ENCODE data around the gene FGF22.
"Not testable (repeated sequence)": the region's sequence is repeated elsewhere in the genome, so short reads cannot be mapped to it uniquely, and the experiment has no call there.

Gene FGF22

DNA sequence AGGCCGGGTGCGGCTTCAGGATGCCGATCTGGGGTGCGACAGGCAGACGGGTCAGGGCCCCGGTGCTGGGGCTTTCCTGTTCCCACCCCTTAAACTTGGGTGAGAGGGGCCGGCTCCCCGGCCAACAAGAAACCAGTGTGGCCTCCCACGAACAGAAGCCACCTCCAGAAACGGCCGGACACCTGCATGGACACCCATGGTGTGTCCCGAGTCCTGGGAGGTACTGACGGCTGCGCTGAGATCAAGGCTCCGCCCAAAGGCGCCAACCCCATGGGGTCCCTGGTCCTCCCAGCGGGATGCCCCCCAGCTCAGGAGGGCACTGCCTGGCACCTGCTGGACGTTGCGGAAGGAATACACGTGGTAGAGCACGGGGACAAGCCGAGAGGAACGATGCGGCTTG is 17.9 kb upstream of the FGF22 start:
- in situ Hi-C loops (cut with HindIII; ENCODE audit: low sequenced_read_pairs), result no loop called here

DNA sequence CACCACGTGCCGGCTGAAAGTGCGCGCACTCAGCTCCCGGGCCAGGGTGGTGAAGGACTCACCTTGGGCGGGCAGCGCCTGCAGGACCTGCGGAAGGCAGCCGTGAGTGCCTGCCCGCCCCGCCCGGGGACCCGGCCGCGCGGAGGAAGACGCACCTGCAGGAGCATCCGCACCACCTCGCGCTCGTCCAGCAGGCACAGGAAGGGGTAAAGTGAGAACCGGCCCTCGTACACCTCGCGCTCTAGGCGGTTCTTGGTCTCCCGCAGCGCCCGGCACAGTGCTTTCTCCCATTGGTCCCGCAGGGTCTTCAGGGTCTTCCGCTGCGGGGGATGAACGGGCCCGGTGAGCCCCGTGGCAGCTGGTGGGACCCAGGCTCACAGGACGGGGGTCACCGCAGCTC is 17.0 kb upstream of the FGF22 start:
- in situ Hi-C loops (cut with HindIII; ENCODE audit: low sequenced_read_pairs), result no loop called here

DNA sequence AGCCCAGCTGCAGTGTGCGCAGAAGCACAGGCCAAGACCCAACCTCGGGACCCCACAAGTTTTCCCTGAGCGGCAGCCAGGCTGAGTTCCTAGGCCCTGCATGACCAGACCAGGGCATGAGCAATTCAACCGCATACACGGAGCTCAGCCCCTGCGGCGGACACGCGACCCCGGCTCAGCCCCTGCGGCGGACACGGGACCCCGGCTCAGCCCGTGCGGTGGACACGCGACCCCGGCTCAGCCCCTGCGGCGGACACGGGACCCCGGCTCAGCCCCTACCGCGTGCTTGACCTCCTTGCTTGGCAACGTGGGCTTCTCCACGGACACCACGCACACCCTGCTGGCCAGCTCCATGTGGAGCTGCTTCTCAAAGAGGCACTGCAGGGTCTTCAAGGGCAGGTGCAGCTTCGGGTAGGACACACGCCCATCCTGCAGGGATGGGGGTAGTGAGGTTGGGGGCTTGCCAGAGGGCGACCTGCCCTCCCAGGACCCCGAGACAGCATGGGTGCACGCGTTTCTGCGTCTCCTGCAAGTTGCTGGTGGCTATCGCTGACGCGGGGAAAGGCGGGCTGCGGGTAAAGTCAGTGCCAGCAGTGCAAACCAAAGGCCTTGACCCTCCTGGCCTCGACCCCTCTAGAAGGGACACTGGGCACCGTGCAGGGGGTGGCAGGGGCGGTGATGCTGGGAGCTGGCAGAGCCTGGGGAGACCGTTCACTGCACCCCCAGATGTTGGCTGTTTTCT is 16.3 kb upstream of the FGF22 start:
- in situ Hi-C loops (cut with HindIII; ENCODE audit: low sequenced_read_pairs), result no loop called here

DNA sequence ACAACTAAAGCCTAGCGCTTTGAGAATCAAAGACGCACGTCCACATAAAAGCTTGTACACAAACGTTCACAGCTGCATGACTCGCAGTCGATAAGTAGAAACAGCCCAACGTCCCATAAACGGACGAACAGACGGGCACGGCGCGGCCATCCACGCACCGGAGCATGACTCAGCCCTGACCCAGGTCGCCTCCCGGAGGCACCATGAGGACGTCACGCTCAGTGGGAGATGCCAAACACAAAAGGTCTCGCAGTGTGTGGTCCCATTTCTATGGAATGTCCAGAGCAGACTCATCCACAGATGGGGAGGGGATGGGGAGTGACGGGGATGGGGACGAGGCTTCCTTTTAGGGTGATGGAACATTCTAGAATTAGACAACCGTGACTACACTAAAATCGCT is 15.7 kb upstream of the FGF22 start:
- in situ Hi-C loops (cut with HindIII; ENCODE audit: low sequenced_read_pairs), result no loop called here

DNA sequence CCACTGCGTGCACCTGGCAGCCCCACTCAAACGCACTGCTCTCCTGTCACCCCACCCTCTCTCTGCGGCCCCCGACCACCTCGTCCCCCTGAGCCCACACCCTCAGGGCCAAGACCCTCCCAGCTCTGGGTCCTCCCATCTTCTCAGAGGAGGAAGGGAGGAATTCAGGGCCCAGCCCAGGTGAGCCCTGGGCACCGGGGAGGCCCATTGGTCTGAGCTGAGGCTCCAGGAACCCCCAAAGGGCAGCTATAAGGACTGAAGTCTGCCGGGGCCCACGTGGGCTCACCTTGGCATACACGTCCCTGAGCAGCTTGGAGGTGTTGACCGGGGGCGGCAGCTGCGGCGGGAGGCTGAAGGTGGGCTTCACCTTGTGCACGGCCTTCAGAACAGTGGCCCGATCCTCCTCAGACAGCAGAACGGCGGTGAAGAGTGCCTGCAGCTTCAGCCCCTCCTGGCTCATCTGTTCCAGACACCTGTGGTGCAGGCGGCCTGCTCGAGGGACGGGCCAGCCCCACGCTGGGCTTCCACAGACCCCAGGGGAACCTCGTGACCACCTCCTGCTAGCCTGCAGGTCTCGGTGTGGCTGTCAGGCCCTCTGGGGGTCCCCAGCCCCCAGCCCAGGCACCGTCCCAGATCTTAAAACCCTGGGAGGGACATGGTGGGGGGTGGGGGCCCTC is 15.1 kb upstream of the FGF22 start:
- in situ Hi-C loops (cut with HindIII; ENCODE audit: low sequenced_read_pairs), result no loop called here

DNA sequence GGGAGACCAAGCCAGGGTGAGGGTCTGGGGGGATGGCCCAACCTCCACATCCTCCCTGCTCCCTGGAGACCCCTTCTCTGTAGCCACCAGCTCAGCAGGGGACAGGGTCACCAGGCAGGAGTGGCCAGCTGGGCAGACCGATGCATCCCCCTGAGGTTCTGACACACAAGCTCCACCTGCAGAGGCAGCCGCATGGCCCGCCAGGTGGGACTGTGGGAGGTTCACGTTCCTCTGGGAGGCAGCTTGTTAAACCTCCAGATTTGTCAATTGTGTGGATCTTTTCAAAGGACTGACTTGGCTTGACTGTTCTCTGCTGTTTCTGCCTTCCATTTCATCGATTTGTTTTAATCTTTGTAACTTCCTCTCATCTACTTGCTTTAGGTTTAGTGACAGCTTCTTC is 14.4 kb upstream of the FGF22 start:
- in situ Hi-C loops (cut with HindIII; ENCODE audit: low sequenced_read_pairs), result no loop called here

DNA sequence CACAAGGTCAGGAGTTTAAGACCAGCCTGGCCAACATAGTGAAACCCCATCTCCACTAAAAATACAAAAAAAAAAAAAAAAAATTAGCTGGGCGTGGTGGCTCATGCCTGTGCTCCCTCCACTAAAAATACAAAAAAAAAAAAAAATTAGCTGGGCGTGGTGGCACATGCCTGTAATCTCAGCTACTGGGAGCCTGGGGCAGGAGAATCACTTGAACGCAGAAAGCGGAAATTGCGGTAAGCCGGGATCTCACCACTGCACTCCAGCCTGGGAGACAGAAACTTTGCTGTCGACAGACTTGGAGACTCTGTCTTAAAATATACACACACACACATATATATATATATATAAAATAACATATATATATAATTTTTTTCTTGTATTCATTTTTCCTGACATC is 13.1 kb upstream of the FGF22 start:
- in situ Hi-C loops (cut with HindIII; ENCODE audit: low sequenced_read_pairs), result not testable (repeated sequence)

DNA sequence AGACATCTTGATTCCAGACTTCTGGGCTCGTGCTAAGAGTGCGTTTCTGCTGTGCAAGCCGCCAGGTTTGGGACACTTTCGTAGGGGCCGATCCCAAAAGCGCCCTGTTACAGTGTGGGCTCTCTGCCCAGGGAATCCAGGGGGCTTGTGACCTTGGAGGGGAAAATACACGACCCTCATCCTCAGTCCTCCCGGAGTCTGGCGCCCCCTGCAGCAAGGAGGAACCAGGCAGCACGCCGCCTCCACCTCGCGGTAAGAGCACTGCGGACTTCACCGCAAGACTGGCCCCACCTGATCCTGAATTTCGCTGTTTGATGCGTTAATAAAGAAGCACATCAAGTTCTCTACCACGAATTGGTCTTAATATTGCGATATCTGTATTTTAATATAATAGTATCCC is 11.5 kb upstream of the FGF22 start:
- in situ Hi-C loops (cut with HindIII; ENCODE audit: low sequenced_read_pairs), result no loop called here

DNA sequence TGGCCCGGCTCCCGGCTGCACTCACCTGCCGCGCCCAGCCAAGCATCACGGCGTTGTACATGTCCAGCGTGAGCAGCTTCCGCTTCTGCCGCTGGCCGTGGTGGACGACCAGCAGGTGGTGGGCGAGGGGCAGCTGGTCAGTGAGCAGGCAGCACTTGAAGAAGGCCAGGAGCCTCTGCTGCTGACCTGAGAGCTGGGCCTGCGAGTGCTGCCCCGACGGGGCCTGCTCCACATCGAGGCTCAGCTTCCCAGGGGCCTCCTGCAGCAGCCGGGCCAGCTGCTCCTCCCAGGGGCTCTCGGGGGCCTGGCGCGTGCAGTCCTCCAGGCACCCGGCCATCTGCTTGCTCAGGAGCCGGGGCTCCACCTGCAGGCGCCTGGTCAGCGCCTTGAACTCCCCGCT is 10.2 kb upstream of the FGF22 start:
- in situ Hi-C loops (cut with HindIII; ENCODE audit: low sequenced_read_pairs), result not testable (repeated sequence)

DNA sequence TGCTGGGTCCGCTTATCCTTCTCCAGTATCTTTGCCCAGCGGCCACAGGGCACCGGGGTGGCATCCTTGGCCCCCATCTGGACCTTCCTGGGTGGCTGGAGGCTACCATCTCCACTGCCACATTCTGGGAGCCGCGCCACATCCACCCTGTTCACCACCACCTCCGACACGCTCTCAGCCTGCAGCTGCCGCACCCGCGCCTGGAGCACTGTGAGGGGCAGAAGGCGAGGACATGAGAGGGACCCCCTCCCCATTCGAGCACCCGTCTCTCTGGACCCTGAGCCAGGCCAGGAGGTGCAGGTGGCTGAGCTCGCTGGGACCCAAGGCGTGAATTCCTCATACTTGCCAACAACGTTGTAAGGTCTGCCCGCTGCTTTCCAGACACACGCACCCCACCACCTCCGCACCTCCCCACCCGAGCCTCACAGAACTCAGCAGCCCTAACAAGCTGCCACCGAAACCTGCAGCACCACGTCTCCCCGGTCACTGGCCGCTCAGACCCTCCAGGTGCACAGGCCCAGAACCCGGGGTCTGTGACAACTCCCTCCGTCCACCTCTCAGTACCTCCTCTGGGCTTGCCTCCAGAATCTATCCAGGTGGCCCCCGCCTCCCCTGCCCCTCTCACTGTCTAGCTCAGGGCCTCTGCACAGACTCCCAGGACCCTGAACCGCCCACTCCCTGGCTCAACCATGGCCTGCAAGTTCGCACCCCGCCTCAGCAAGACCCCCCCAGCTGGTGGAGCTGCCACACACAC is 9.5 kb upstream of the FGF22 start:
- in situ Hi-C loops (cut with HindIII; ENCODE audit: low sequenced_read_pairs), result no loop called here

DNA sequence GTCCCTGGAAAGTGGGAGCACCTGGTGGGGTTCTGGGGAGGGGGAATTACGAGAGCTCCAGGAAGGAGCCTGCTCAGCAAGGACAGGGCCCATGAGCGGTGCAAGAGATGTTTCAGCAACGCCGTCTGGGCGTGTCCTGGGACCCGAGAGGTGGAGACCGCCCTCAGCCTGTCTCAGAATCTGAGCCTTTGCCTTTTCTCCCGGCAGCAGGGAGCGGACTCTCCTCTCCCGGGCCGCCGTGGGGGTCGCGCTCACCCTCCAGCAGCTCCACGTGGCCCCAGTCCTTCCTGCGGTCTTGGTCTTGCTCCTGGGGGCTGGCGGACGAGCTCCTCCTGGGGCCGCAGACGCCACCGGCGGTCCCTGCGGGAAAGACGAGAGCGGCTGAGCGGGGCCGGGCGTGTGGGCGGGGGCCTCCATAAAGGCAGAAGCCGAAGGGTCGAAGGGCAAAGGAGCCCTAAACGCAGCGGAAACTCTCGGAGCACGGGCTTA is 7.1 kb upstream of the FGF22 start:
- in situ Hi-C loops (cut with HindIII; ENCODE audit: low sequenced_read_pairs), result no loop called here

DNA sequence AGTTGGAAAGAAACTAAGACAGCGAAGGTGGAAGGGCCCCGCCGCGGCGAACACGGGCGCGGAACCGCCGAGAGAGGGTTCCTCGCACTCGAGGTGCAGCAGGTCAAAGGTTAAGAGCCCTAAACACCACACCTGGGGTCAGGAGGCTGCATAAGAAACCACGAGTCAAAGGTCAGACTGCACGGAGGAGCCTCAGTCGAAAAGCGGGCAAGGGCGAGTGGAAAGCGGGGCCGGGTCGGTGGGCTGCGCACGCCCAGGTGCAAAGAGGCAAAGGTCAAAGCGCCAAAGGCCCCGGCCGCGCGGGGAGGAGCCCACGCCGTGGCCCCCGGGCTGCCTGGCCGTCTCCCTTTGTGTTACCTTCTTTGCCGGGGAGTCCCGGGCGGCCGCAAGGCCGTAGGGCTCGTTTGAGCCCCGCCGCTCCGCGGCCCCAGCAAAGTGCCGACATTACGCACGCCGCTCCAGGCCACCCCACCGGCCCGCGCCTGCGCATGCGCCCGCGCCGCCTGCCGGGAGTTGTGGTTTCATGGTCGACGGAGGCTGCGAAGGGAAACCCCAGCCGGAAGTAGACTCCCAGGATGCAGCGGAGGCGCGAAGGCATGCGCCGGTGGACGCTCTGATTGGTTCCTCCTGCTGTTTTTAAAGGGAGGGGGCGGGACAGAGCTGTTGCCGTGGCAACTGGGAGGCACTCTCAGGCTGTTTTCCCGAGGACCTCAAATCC is 6.5 kb upstream of the FGF22 start, which contains the start of gene POLRMT:
TSS of gene POLRMT (minus strand) at position 470 of the 718 bp plus-strand sequence. CDS start at position 445, 25 bp downstream.
- in situ Hi-C loops (cut with HindIII; ENCODE audit: low sequenced_read_pairs), result no loop called here

DNA sequence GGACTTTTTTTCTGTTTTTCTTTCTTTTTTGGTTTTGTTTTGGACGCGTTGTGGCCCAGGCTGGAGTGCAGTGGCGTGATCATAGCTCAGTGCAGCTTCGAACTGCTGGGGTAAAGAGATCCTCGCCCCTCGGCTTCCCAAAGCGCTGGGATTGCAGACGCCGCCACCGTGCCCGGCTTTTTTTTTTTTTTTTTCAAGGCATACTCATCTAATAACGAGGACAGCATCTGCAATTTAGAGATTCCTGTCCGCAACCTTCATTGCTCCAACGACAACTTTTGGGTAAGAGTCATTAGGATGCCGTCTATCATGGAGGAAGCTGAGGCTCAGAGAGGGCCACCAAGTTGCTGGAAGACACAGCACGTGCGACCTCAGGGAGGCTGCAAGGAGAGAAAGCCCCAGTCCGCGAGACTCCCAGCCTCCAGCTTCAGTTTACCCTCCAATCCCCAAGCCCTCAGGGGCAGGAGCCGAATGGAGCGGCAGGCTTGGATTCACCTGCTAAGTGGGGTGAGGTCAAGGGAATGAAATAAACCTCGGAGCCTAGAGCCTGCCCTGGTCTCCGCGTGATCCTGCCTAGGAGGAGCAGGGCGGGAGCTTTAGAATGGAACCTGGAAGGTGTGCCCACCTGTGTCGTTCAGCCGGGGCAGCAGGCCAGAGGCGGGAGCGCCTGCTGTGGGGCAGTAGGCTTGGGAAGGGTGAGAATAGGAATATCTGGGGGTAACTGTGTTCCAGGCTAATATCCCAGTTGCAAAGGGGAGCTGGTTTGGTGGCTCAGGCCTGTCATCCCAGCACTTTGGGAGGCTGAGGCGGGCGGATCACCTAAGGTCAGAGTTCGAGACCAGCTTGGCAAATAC is 5.7 kb upstream of the FGF22 start:
- in situ Hi-C loops (cut with HindIII; ENCODE audit: low sequenced_read_pairs), result no loop called here

DNA sequence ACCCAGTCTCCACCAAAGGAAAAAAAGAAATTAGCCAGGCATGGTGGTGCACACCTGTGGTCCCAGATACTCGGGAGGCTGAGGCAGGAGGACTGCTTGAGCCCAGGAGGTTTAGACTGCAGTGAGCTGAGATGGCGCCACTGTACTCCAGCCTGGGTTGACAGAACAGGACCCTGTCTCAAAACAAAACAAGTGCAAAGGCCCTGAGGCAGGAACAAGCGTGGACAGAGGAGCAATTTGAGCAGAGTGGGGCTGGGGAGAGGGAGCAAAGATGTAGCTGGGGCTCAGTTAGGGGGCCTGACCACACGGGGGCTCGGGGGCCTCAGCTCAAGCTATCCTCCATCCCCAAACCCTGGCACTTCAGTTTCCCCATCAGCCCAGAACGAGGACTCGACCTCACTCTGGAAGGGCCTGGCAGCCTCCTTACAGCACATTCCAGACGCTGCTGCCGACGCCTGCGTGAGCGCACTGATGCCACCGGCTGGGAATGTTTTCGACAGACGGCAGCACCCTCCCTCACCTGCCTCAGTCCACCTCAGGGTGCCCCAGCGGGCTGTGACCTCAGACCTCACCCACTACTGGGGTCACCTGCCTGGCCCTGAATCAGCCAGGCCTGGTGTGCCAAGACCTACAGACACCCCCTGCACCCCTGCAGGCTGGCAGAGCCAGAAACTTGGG is 4.6 kb upstream of the FGF22 start:
- in situ Hi-C loops (cut with HindIII; ENCODE audit: low sequenced_read_pairs), result no loop called here

DNA sequence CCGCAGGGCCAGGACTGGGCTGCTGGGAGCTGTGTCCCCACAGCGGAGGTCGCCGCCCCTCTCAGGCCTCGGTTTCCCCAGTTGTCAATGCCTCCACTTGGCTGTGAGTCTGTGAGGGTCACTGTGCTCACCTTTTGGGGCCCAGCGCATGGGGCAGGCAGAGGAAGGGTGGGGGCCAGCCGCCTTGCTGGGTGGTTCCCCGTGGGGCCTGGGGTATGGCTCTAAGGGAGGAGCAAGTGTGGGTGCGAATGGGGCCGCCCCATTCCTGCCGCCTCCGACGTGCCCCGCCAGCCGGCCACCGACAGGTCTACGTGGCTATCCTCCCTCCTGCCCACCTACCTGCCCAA is 800 bp upstream of the FGF22 start:
- in situ Hi-C loops (cut with HindIII; ENCODE audit: low sequenced_read_pairs), result no loop called here

DNA sequence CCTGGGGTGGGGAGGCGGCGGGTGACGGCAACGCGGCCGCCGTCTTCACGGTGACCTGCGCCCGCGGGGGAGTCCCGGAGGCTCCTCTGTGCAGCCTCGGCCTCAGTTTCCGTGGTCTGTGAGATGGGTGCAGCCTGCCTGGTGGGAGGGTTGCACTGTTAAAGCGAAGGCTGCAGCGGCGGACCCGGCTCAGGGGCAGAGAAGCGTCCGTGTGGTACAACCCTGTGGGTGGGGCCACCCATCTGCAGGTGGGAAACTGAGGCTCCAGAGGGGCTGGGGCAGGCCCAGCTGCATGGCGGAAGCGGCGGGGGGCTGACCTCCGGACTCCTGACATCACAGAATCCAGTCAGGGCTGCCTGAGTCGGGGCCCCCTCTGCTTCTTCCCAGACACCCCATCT is 481 bp downstream of the FGF22 start:
- in situ Hi-C loops (cut with HindIII; ENCODE audit: low sequenced_read_pairs), result no loop called here

DNA sequence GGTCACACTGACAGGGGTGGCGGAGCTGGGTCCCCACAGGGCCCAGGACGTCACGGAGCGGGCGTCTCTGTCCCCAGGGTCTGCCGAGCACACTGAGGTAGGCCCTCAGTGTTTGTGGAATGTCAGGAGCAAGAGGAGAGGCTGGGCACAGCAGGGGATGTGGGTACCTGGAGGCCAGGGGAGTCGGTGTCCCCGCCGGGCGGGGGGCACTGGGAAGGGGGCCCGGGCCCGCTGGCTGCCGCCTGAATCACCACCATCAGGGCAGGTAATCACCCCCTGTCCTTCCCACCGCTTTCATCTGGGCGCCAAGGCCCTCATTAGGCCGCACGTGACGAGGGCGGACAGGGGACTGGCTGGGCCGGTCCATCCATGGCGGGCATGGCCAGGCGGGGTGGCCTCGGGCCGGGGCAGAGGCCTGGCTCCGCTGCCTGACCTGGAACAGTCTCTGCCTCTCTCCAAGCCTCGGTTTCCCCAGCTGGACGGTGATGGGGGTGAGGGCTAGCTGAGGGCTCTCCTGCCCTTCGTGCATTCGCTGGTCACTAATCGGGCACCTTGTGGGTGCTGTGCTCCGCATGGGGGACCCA is 1.0 kb downstream of the FGF22 start:
- in situ Hi-C loops (cut with HindIII; ENCODE audit: low sequenced_read_pairs), result no loop called here

DNA sequence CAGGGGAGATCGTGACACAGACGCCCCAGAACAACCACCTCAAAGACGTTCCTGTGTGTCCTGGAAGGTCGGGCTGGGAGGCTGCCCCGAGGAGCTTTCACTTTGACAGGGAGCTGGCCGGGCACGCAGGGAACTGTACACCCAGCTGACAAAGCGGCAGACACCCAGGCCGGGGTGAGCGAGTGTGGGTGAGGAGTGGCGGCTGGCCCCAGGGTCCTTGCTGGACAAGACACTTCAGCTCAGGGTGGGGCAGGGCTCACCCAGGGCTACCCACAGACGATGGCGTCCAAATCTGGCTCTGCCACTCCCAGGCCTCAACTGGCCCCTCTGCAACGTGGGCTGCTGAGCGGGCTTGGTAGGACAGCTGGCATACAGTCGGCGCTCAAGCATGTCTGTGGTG is 2.0 kb downstream of the FGF22 start:
- in situ Hi-C loops (cut with HindIII; ENCODE audit: low sequenced_read_pairs), result no loop called here
